GM12874 (cell line): ENCODE measurements around the gene TRERF1.

Source experiments
- CTCF ChIP-seq: IDR thresholded peaks from 2 replicates; pipeline ENCODE4 v1.5.1; 2011; ENCODE audit warnings: low read depth, mild to moderate bottlenecking, control low read depth, low read length, moderate library complexity; ENCODE audit not compliant: insufficient read depth

Gene TRERF1

GRCh38 chr6:42428326-42429041, 23.2 kb downstream of the TRERF1 start:
- no peak for TF ChIP-seq CTCF

GRCh38 chr6:42427871-42428270, 23.9 kb downstream of the TRERF1 start:
- TF ChIP-seq CTCF: no peak

GRCh38 chr6:42426191-42426590, 25.5 kb downstream of the TRERF1 start:
- no peak for TF ChIP-seq CTCF

GRCh38 chr6:42424906-42425474, 26.7 kb downstream of the TRERF1 start:
- TF ChIP-seq CTCF: no peak

GRCh38 chr6:42423244-42423643, 28.5 kb downstream of the TRERF1 start:
- TF ChIP-seq CTCF: no peak

- no peak for TF ChIP-seq CTCF
These were observed 31.0 kb downstream of the TRERF1 start for GRCh38 chr6:42420741-42421140.

GRCh38 chr6:42419490-42420280, 32.0 kb downstream of the TRERF1 start:
- TF ChIP-seq CTCF: no peak
